GM20431 (cell line): ENCODE measurements around the gene TBC1D22B.

Experiments used
- in situ Hi-C: fragments of 300-500 bp; cut with MseI, MboI; formaldehyde crosslinking; loops from one replicate; pipeline ENCODE4 v1.15.0; 2020; ENCODE audit warnings: low sequenced_read_pairs; ENCODE audit not compliant: unreplicated experiment

Gene TBC1D22B

DNA sequence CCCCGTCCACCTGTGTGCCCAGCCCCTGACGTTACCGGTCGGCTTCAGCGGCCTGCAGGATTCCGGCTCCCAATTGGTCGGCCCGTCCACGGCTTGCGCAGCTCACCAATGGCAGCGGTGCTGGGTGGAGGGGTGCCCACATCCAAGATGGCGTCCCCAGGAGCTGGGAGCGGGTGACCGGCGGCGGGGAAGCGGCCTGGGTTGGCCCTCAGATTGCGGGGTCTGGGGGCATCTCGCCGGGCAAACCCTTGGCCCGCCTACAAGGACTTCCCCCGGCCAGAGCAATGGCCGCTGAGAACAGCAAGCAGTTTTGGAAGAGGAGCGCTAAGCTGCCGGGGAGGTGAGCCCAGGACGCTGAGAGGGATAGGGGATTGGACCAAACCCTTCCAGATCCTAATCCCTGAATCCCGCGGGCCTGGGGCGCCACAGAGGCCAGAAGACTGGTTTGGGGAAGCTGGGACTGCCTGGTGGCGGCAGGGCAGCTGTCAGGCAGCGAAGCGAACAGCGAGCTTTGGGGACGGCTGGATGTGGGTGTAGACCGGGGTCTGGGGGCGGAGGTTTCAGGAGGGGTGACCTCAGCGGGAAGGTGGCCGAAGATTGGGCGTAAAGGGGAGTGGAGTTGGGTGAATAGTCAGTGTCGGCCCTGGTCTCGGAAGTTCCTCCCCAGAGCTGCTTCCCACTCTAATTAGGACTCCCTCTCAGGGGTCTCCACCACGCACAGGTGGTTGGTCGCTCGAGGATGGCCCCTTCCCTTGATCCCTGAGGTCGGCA is at the start of gene TBC1D22B, which contains the start of gene TMEM217:
TBC1D22B (plus strand) TSS at position 139 of the 771 bp plus-strand sequence; CDS start at position 285, 146 bp downstream.
TMEM217 (minus strand) TSS at position 511 of the 771 bp plus-strand sequence. CDS start 39,114 bp downstream, outside the sequence.
- in situ Hi-C loops = no loop called here

DNA sequence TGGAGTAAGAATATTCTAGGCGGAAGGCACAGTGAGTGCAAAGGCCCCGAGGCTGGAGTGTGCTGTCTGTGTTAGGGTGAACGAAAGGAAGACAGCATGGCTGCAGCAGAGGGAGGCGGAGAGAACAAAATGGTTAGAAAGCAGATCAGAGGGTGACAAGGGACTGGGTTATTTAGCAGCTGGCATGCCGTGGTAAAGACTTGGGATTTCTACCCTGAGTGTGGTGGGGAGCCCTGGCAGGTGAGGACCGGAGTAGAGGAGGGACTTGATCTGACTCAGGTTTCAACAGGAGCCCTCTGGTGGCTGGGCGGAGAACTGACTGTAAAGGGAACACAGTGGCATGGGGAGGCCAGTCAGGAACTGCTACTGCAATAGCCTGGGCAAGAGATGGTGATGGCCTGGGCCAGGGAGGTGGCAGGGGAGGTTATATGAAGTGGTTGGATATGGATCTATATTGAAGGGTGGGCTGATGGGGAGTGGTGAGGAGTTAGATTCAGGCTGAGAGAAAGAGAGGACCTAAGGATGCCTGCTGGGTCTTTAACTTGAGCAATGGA is 49.6 kb upstream of the TBC1D22B start:
- in situ Hi-C loops = loop anchor here (25.0 kb wide), 1 partner anchor 446 kb away; no protein-coding TSS in a partner anchor

GRCh38 chr6:37208793-37209192 is 48.8 kb upstream of the TBC1D22B start:
- in situ Hi-C loops = loop anchor here (25.0 kb wide), 1 partner anchor 446 kb away; no protein-coding TSS in a partner anchor

DNA sequence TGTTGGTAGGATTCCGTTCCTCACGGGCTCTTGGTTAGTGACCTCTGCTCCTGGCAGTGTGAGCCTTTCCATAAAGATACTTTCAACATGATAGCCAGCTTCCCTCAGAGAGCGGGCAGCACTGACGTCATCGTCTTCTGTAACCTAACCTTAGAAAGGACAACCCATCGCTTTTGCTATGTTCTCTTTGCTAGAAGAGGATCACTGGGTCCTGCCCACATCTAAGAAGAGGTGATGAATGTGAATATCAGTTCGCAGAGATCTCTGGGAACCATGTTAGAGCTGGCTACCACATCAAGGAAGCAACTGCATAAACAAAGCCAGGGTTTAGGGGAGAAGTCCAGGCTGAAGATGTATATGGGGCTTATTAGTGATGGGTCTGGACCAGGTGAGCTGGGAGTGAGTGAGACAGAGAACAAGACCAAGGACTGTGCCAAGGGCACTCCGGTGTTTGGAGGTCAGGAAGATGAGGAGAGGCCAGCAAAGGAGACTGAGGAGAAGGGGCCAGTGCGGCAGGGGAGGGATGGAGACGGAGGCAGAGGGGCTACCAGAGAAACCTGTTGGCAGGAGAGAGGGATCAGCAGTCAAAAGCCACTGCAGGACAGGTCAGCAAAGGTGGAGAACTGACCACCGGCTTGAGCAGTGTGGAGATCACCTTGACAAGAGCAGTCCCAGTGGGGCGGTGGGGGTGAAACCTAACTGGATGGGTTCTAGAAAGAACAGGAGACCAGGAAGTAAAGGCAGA is 47.9 kb upstream of the TBC1D22B start:
- in situ Hi-C loops = loop anchor here (10.0 to 25.0 kb wide), 2 partner anchors 185 to 447 kb away; no protein-coding TSS in a partner anchor

- in situ Hi-C loops = loop anchor here (10.0 to 25.0 kb wide), 2 partner anchors 186 to 448 kb away; no protein-coding TSS in a partner anchor
These were observed 47.1 kb upstream of the TBC1D22B start for GRCh38 chr6:37210313-37210968.

DNA sequence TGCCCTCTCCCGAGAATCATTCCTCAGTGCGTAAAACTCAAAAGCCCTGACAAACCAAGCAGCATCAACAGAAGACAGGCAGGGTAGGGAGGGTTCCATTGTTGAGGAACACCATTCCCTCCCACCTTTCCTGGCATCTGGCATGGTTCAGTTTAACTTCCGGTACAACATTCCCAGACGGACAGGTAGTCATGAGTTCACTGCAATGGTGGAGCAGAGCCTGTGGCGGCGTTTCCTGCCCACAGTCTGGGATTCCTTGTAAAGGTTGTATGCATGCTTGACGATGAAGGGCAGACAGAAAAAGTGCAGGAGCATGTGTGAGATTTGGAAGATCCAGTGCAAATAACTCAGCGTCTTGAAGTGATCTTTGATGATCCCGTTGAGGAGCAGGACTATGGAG is 45.3 kb upstream of the TBC1D22B start:
- in situ Hi-C loops = loop anchor here (10.0 to 25.0 kb wide), 2 partner anchors 187 to 450 kb away; no protein-coding TSS in a partner anchor

GRCh38 chr6:37218061-37218460 is 39.5 kb upstream of the TBC1D22B start:
- in situ Hi-C loops = loop anchor here (10.0 to 25.0 kb wide), 2 partner anchors 193 to 456 kb away; no protein-coding TSS in a partner anchor

DNA sequence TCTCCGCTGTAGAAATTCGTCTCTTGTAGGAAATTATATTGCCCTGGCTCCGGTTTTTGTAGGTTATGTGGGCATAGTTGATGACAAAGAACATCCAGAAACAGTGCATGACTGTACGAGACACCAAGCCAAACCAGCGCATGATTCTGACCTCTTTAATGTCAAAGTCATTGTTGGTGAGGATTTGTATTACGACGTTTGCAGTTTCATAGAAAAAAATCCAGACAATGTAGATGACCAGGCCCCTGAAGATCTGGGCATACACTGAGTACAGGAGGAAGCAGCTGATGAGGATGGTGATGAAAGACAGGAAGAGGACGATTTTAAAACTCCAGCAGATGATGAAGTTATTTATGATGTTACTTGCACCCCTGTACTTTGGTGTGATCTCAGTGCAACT is 39.1 kb upstream of the TBC1D22B start:
- in situ Hi-C loops = loop anchor here (10.0 to 25.0 kb wide), 2 partner anchors 194 to 456 kb away; no protein-coding TSS in a partner anchor

- in situ Hi-C loops = loop anchor here (25.0 kb wide), 1 partner anchor 459 kb away; no protein-coding TSS in a partner anchor
These were observed 35.9 kb upstream of the TBC1D22B start for GRCh38 chr6:37221585-37222124.

DNA sequence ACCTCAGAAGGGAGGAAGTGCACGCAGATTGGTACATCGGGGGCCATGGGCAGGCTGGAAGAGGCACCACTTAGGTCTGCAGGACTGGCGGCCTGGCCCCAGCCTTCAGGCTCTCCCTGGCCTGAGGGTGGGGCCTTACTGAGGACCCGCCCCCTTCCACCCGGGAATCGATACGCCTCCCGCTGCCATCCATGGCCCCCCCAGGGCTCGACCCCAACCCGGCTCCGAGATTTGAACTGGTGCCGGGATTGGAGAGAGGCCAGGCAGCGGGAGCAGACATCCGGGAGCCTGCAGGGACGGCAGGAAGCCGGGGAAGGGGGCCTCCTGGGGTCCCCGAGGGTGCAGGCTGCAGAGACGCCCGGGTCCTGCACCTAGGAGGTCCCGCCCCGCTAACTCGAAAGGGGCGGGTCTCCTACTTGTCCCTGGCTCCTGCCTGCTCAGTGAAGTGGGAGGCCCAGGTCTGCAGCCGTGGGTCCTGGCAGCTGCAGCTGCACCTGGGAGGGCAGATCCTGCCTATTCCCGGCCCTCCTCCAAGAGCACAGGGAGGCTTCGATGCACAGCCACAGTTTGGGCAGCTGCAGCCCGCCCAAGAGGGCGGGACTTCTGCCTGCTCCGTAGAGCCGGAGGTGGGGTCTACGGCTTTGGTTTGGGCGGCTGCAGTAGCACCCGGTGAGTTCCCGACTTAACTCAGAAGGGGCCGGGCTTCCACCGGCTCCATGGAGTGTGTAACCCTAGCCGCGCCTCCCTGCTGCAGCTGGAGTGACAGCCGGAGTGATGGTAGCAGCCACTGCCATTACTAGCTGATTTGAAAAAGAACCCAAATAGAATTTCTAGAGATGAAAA is 35.2 kb upstream of the TBC1D22B start:
- in situ Hi-C loops = loop anchor here (25.0 kb wide), 1 partner anchor 460 kb away; no protein-coding TSS in a partner anchor

- in situ Hi-C loops = loop anchor here (25.0 kb wide), 1 partner anchor 461 kb away; no protein-coding TSS in a partner anchor
These were observed 34.6 kb upstream of the TBC1D22B start for GRCh38 chr6:37222992-37223391.

DNA sequence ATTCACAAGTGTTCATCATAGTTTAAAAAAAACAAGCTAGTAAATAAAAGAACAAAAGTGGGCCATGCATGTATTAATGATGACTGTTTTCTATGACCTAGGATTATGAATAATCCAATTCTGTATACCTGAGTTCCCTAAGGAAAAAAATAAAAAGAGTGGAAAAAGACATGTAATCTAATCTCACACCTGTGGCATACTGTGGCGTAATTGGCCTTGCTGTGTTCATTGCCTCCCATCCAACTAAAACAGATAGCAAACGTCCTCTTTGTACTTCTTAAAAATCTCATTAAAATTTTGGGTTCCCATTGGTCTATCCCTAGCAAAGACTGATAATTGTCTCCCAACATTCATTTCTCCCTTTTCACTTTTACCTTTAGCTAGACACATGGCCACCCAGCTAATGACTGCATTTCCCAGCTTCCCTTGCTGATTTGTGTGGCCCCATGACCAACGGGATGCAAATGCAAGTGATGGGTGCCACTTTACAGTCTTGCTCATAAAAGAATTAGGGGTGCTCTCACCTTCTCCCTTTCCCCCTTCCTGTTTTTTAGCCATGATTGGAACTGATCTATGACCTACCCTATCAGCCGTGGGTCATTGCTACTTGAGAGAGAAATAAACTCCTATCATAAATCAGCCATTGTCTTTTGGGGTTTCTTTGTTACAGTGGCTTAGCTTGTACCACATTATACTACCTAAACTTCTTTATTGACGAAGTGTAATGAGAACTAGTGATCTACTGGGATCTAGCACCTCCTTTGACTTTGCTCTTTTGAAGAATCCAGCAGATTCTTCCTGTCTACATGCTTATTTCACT is 32.0 kb upstream of the TBC1D22B start:
- in situ Hi-C loops = no loop called here

GRCh38 chr6:37230104-37230503 is 27.5 kb upstream of the TBC1D22B start:
- in situ Hi-C loops = no loop called here

DNA sequence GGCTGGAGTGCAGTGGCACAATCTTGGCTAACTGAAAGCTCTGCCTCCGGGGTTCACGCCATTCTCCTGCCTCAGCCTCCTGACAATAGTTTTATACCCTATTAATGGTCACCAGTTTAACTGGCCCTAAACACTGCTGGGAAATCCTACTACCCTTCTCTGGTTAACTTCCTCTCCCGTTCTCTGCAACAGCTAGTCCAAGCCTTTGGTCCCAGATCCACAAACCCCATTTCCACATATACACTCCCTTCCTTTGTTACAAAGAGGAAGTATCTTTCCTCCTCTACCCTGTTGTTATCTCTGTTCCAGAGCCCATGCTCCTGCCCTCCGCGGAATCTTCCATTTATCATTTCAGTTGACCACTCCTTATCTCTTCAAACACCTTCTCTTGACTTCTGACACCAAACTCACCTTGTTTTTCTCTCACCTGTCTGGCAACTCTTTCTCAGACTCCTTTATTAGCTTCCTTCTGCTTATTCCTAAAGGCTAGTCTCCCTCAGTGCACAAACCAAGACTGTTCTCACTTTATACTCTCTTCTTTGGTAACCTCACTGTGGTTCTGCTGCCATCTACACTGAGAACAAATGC is 25.0 kb upstream of the TBC1D22B start:
- in situ Hi-C loops = no loop called here

DNA sequence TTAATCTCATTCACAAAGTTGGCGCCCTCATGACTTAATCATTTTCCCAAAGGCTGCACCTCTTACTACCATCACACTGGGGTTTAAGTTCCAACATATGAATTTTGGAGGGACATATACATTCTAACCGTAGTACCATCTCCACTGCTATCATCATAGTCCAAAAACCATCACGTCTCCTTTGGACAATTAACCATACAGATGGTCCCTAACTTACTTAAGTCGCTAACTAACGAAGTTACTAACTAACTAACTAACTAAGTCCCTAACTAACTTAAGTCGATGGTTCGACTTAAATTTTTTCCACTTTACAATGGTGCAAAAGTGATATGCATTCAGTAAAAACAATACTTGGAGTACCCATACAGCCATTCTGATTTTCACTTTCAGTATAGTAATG is 24.0 kb upstream of the TBC1D22B start:
- in situ Hi-C loops = no loop called here

- in situ Hi-C loops = no loop called here
These were observed 20.7 kb upstream of the TBC1D22B start for GRCh38 chr6:37236921-37237320.

GRCh38 chr6:37237789-37238188 is 19.8 kb upstream of the TBC1D22B start:
- in situ Hi-C loops = no loop called here
